Left forelimb (tissue), 1 donor: ENCODE data around the gene PANX2.
"Not testable (repeated sequence)": the region's sequence is repeated elsewhere in the genome, so short reads cannot be mapped to it uniquely, and the experiment has no call there.

Source experiments
- DNase-seq: peaks from one replicate; pipeline ENCODE4 v3.0.0-alpha.2; 2018; ENCODE audit warnings: low spot score

The PANX2 gene

DNA sequence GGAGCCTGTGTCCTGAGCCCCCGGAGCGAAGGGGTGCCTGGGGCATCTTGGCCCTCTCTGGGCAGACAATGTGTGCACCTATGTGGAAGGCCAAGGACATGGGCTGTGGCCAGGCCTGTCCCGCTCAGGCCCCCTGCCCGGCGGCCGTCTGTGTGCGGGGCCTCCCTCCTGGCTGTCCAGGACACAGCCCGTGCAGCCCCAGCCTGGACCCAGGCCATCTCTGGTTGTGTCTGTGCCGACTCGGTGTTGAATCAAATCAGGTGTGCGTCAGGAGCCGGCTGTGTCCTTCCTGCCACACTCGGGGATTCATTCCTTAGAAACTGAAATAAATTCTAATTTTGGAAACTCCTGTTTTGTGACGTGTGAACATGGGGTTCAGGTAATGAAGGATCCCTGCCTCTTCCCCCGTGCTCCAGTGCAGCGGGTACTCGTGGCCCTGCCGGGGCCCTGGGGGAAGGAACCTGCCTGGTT, 28.8 kb downstream of the PANX2 start:
- no peak for DNase-seq

DNA sequence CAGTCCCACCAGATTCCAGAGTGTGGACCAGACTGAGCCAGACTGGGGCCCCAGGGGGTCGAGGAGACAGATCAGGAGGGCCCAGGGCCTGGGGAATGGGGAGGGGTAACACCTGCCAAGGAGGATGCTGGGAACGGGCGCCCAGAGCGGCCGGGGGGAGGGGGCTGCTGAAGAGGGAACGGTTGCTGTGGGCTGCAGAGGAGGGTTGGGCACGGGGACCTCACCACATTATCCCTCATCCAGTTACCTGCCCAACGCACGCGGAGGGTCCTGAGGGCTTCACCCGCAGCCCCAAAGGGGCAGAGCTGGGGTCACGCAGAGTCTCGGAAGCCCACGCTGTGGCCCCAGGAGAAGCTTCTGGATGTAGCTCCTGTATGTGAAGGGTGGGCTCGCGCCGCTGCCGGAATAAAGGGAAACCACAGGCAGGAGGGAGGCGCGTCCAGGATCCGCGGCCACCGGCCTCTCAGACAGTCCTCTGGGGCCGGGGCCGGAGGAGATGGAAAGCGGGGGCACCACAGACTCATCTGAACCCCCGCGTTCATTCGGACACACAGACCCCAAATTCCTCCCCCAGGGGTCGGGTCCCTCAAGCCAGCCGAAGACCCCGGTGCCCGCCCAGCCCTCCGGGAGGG, 29.4 kb downstream of the PANX2 start:
- DNase-seq = no peak

DNA sequence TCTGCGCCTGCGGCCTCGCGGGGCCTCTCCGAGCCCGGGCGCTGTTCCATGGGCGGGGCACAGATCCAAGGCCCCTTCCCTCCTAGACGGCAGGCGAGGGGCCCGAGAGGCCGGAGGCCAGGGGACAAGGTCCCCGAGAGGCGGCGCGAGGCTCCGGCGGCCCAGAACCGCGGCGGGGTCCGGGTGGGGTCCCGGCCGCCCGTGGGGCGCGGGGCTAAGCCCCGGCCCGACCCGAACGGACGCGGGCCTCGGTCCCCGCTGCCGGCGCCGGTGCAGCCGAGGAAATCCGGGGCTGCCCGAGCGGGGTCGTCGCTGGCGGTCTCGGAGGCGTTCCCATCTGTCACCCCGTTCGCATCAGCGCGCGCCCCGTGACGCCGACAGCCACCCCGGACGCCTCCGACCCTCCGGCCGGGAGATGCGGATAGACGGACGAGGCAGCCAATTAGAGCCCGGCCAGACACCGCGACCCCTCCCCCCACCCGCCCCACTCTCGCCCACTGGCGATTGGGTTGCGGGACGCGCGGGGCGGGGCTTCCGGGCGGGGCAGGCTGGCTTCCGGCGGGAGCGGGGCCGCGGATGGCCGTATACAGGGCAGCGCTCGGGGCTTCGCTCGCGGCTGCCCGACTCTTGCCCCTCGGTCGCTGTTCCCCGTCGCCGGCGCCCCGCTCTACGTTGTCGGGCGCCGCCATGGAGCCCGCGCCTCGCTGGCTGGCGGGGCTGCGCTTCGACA, 30.1 kb downstream of the PANX2 start, which contains the start of gene SELENOO:
TSS of gene SELENOO (plus strand) at position 551 of the 730 bp plus-strand sequence. CDS start at position 577, 26 bp downstream.
- DNase-seq = peak; percentile 98

DNA sequence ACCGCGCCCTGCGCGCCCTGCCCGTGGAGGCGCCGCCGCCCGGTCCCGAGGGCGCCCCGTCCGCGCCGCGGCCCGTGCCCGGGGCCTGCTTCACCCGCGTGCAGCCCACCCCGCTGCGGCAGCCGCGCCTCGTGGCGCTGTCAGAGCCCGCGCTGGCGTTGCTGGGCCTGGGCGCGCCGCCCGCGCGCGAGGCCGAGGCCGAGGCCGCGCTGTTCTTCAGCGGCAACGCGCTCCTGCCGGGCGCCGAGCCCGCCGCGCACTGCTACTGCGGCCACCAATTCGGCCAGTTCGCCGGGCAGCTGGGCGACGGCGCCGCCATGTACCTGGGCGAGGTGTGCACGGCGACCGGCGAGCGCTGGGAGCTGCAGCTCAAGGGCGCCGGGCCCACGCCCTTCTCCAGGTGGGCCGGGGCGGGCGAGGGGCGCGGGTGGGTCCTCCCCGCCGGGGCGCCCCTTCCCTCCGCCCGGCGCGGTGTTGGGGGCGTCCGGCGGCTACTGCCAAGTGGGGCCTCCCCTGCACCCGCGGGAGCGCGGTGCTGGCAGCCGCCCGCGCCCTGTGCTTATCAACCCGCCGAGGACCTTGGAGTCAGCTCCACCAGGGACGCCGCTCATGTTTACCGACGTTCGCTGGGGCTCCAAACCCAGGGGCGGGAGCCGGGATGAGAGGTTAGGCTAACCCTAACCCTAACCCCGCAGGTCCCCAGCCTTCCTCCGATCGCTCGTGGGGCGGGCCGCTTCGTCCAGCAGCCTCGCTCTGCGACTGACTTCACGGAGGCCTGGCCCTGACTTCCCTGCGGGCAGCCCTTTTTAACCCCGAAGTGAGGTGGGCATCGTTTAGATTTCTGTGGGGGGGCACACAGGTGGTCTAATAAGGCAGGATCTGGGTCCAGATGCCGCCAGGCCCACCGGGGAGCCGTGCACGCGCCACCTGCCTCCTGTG, 30.9 kb downstream of the PANX2 start:
- DNase-seq = no peak

DNA sequence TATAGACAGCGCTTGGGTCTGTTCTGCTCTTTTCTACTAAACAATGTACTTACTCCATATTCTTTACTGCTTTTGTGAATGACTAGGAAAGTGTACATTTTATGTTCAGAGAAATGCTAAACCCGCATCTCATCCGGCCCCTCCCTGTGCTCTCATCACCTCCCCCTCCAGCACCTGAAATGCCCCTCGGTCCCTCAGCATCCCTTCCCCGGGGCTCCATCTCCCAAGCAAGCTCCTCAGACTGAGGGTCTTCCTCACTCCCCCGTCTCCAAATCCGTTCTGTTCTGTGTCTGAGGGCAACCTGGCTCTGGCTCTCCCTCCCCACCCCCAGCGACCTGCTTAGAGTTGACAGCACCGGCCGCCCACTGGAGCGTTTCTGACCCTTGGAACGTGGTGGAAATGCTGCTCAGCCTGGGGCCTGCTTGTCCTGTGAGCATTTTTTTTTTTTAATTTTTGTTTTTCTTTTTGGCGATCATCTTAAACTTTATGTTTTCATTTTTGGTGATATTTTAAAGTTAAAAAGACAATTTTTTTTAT, 31.7 kb downstream of the PANX2 start:
- DNase-seq = no peak

DNA sequence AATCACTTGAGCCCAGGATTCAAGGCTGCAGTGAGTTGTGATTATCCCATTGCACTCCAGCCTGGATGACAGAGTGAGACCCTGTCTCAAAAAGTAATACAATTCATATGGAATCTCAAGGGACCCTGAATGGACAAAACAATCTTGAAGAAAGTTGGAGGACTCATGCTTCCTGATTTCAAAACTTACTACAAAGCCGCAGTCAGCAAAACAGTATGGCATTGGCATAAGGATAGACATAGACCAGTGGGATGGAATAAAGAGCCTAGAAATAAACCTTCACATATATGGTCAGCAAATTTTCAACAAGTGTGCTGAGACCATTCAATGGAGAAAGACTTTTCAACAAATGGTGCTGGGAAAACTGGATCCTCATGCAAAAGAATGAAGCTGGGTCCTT, 32.8 kb downstream of the PANX2 start:
- DNase-seq = no peak

DNA sequence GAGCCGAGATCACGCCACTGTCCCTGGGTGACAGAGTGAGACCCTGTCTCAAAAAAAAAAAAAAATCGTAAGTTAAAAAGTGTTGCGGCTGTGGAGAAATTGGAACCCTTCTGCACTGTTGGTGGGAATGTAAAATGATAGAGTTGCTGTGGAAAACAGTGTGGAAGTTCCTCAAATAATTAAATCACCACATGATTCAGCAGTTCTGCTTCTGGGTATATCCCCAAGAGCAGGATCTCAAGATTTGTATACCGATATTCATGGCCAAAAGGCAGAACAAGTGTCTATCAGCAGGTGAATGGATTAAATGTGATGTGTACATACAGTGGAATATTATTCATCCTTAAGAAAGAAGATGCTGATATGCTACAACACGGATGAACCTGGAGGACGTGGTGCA, 34.0 kb downstream of the PANX2 start:
- no peak for DNase-seq

DNA sequence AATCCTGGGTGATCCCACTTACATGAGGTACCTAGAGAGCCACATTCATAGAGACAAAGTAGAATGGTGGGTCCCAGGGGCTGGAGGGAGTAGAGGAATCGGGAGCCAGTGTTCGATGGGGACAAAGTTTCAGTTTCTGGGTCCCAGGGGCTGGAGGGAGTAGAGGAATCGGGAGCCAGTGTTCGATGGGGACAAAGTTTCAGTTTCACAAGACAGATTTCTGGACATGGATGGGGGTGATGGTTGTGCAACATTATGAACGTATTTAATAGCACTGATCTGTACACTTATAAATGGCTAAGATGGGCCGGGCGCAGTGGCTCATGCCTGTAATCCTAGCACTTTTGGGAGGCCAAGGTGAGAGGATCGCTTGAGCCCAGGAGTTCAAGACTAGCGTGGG, 34.5 kb downstream of the PANX2 start:
- not testable (repeated sequence) for DNase-seq

DNA sequence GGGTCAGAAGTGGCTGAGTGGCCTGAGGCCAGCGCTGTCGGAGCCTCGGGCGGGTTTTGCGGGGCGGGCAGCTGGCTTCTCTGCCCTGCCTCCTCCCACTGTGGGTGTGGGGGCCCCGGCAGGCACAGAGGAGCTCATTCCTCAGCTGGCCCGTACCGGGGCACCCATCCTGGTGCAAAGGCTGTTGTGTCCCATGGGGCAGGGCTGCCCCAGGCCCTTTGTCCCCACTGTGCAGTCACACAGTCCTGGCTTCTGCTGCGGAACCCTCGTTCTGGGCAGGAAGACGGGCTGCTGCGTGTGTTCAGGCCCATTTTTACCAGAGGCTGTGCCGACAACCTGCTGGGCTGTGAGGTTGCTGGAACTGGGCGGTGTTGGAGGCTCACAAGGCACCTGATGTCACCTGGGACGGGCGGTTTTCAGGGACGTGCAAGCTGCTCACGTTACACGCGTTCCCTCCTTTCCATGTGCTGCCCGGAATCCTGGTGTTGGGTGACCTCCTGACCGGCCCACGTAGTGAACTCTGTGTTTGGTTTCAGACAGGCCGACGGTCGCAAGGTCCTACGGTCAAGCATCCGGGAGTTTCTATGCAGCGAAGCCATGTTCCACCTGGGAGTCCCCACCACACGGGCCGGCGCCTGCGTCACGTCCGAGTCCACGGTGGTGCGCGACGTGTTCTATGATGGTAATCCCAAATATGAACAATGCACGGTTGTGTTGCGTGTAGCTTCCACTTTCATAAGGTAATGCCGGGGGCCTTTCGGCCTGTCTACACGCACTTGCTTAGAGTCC, 35.4 kb downstream of the PANX2 start:
- DNase-seq = no peak

DNA sequence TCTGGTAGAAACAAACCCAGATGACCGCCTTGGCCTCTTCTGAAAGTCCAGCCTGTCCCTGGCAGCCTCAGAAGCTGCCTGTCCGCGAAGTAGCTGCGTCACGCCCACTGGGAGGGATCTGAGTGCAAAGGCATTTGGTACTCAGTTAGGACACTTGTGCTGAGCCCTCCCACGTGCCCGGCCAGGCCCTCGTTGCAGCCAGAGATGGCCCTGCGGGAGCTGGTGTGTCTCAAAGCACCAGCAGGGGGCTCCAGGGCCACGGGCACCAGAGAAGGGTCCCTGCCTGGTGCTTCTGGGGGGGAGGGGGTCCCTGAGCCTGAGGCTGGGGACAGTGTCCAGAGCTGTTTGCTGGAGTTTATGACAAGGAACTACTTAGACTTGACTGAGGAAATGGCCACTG, 36.1 kb downstream of the PANX2 start:
- no peak for DNase-seq

DNA sequence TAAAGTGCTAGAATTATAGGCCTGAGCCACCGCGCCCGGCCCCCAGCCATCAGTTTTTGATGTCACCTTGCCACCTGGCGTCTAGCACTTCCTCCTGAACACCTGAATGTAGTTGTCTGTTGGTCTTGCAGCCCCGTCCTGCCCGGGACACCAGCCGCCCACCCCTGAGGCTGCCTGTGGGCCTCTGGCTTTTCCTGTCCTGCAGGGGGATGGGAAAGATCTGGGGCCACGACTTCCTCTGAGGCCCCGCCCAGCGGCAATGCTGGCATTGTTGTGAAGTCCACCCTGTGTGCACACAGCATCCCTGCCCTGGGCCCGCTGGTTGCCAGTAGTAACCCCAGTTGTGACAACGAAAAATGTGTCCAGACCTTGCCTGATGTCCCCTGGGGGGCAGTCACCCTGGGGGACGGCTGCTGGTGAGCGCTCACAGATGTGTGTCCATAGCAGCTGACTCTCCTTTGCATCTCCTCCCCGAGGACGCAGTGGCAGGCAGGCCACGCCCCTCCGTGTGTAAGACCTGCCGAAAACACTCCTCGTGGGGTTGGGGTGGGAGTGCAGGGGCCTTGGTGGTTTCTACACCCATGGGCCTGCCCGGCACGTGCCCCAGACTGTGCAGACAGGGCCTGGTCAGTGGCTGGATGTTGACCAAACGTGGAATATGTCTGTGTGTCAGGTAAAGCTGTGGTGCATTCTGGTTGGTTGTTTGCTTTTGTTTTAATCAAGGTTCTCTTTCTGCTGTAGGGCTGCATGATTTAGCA, 37.0 kb downstream of the PANX2 start:
- no peak for DNase-seq

DNA sequence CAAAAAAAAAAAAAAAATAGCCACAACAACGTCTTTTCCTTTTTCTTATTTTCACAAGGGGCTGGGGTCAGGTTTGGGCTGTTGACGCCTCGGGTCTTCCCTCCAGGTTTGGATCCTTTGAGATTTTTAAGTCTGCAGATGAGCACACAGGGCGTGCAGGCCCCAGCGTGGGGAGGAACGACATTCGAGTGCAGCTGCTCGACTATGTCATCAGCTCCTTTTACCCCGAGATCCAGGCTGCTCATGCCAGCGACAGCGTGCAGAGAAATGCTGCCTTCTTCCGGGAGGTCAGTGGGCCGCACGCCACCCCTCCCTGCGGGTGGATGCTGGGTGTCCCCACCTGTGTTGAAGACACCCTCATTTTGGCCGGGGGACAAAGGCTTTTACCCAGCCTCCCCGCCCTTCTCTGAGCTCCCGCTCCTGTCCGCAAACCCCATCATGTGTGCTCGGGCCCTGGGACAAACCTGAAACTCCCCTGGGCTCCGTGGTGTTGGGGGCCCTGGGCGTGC, 38.0 kb downstream of the PANX2 start:
- no peak for DNase-seq

DNA sequence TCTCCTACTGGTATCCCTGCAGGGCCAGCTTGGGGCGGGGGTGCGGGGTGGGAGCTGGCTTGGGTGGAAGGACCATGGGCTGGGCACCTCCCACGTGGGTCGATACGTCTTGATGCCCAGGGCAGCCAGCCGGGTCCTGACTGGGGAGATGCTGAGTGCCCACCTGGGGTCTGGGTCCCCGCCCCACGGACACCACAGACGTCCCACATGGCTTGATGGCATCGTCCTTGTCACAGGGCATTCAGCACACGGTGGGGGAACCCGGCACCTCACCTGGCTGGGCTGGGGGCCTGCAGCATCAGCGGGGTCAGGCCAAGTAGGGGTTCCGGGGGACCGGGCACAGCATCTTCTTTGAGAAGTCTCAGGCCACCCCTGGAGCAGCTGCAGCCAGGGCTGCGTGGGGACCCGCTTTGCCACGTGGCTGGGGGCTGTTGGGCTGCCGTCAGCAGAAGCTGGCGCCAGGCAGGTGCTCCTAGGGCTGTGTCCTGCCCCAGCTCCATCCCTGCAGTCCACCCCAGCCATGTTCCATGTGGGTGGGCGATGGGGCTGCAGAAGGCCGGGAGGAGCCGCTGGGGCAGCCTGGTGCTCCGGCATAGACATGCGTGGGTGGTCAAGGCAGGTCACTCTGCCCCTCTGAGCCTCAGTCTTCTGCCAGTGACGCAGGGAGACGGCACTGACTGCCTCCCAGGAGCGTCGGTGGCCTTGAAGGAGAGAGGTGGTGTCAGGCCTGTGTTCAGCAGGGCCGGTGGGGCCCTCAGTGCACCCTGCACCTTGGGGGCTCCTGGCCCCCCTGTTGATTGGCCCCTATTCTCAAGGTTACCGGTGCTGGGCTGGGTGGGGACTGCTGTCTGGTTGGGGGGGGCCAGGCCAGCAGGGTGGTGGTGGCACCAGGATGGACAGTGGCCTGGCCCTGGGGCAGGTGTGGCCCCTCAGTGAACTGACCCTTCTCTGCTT, 38.7 kb downstream of the PANX2 start:
- no peak for DNase-seq

DNA sequence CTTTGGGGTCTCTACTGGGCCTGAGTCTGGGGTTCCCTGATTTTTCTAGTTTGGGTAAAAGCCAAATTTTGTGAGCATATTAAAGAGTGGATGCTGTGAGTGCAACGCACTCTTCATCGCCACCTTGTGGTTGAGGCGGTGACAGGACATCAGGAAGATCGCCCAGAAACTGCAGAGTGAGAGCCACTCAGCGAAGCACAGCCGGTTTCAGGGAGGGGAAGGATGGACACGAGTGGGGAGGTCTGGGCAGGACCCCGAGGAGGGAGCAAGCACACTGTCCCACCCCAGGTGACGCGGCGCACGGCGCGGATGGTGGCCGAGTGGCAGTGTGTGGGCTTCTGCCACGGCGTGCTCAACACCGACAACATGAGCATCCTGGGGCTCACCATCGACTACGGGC, 39.4 kb downstream of the PANX2 start:
- no peak for DNase-seq

DNA sequence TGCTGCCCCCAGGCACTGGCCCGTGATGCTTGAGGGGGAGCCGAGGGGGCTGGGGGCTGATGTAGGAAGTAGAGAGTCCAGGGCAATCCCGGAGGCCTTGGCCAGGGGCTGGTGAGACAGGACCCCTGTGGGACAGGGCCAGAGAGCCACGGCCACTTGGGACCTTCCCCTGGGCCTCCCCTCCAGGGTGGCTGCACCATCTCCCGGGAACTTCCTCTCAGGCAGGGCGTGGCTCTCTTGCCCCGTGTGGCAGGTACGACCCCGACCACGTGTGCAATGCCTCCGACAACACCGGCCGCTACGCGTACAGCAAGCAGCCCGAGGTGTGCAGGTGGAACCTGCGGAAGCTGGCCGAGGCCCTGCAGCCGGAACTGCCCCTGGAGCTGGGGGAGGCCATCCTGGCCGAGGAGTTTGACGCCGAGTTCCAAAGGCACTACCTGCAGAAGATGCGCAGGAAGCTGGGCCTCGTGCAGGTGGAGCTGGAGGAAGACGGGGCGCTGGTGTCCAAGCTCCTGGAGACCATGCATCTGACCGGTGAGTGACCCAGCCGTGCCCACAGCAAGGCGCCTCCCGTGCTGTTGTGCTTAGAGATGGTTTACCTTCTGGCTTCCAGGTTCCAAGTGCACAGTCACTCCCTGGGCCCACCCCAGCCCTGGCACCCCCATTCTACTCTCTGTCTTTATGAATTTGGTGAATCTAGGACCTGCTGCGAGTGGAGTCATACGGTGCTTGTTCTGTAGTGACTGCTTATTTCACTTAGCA, 40.0 kb downstream of the PANX2 start:
- DNase-seq = no peak

DNA sequence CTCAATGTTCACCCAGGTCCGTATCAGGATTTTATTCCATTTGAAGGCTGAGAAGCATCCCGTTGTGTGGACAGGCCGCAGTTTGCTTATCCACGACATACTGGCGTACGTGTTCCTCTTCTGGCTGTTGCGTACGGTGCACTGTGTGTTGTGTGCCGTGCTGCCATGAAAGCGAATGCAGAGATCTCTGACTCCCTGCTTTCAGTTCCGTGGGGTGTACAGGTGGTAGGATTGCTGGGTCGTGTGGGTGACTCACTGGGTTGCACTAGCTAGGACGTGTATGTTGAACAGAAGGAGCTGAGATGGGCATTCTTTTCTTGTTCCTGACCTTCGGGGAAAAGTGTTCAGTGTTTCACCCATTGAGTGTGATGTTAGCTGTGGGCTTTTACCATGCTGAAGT, 40.6 kb downstream of the PANX2 start:
- DNase-seq = no peak

DNA sequence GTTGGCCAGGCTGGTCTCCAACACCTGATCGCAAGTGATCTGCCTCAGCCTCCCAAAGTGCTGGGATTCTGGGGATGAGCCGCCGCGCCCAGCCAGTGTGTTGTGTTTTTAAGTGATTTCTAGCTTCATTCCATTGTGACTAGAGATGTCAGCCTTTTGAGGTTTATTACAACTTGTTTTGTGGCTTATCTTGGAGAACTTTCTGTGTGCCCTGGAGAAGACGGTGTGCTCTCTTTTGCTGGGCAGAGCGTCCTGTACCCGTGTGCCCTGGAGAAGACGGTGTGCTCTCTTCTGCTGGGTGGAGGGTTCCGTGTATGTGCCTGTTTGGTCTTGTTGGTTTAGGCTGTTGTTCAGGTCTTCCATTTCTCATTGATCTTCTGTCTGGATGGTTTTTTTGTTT, 42.7 kb downstream of the PANX2 start:
- no peak for DNase-seq

DNA sequence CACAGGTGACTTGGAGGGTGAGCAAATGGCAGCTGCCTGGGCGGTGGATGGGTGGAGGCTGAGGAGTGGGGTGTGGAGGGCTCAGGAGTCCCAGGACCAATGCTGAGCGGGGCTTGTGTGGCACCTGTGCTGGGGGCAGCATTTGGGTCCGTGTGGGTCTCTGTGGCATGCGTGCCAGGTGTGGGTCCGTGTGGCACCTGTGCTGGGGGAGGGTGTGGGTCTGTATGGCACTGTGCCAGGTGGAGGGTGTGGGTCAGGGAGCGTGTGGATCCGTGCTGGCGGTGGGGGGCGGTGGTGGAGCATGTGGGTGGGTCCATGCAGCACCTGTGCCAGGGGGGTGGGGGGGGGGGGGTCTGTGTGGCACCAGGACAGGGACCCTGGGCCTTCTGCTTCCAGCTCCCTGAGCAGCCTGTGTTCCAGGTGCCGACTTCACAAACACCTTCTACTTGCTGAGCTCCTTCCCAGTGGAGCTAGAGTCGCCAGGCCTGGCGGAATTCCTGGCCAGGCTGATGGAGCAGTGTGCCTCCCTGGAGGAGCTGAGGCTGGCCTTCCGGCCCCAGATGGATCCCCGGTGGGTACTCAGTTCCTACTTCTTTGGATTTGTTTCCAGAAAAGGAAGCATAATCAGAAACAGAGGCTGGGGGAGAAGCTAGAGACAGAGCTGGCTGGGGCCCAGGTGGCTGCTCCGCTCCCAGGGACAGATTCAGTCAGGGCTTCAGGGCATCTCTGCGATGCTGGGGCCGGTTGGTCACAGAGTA, 44.9 kb downstream of the PANX2 start:
- DNase-seq = no peak
